ENCODE measurements around the gene SCART1.
"Not testable (repeated sequence)": the region's sequence is repeated elsewhere in the genome, so short reads cannot be mapped to it uniquely, and the experiment has no call there.

The SCART1 gene

GRCh38 chr10:133474665-133475424 lies 21.1 kb downstream of the SCART1 start:
- no peak for DNase-seq

- no peak for DNase-seq
Measured at GRCh38 chr10:133475425-133475734, 21.6 kb downstream of the SCART1 start.

GRCh38 chr10:133475821-133476640 lies 22.3 kb downstream of the SCART1 start:
- DNase-seq, result no peak

- no peak for DNase-seq
Measured at GRCh38 chr10:133476641-133476990, 22.9 kb downstream of the SCART1 start.

GRCh38 chr10:133481086-133481643 lies 27.4 kb downstream of the SCART1 start:
- DNase-seq, result no peak

- no peak for DNase-seq
Measured at GRCh38 chr10:133481657-133482056, 27.9 kb downstream of the SCART1 start.

- DNase-seq, result no peak
Measured at GRCh38 chr10:133484818-133485217, 31.1 kb downstream of the SCART1 start.

GRCh38 chr10:133487085-133487484 lies 33.3 kb downstream of the SCART1 start:
- DNase-seq, result no peak

GRCh38 chr10:133488354-133488753 lies 34.6 kb downstream of the SCART1 start:
- DNase-seq, result no peak

GRCh38 chr10:133489816-133490588 lies 36.3 kb downstream of the SCART1 start:
- DNase-seq, result no peak

GRCh38 chr10:133493562-133493961 lies 39.8 kb downstream of the SCART1 start:
- not testable (repeated sequence) for DNase-seq

- DNase-seq, result not testable (repeated sequence)
Measured at GRCh38 chr10:133497363-133497762, 43.6 kb downstream of the SCART1 start.

- not testable (repeated sequence) for DNase-seq
Measured at GRCh38 chr10:133499176-133499575, 45.4 kb downstream of the SCART1 start.

- DNase-seq, result not testable (repeated sequence)
Measured at GRCh38 chr10:133500897-133501296, 47.2 kb downstream of the SCART1 start.

- DNase-seq, result no peak
Measured at GRCh38 chr10:133509700-133510099, 56.0 kb downstream of the SCART1 start.

GRCh38 chr10:133511408-133511807 lies 57.7 kb downstream of the SCART1 start:
- DNase-seq, result no peak

- DNase-seq, result no peak
Measured at GRCh38 chr10:133511907-133512528, 58.3 kb downstream of the SCART1 start.

GRCh38 chr10:133515471-133515870 lies 61.7 kb downstream of the SCART1 start:
- DNase-seq, result no peak

- no peak for DNase-seq
Measured at GRCh38 chr10:133516057-133516456, 62.3 kb downstream of the SCART1 start.

GRCh38 chr10:133518517-133518916 lies 64.8 kb downstream of the SCART1 start:
- not testable (repeated sequence) for DNase-seq
